ENCODE data around the gene SPECC1. TPM values are rescaled to one million over a fixed set of nuclear protein-coding genes. Genes with fewer than 3 reads are reported as not detected.
"Not testable (repeated sequence)": the region's sequence is repeated elsewhere in the genome, so short reads cannot be mapped to it uniquely, and the experiment has no call there.

SPECC1 gene
- total RNA-seq, 2 donors from 2014 or later, result 10.3 to 13.5 TPM

GRCh38 chr17:20190605-20191004 is 181.4 kb downstream of the SPECC1 start:
- no peak for DNase-seq (ENCODE audit: low spot score)
- H3K4me3 ChIP-seq, result no peak overlapping the region
- TF ChIP-seq, protein P1, sequence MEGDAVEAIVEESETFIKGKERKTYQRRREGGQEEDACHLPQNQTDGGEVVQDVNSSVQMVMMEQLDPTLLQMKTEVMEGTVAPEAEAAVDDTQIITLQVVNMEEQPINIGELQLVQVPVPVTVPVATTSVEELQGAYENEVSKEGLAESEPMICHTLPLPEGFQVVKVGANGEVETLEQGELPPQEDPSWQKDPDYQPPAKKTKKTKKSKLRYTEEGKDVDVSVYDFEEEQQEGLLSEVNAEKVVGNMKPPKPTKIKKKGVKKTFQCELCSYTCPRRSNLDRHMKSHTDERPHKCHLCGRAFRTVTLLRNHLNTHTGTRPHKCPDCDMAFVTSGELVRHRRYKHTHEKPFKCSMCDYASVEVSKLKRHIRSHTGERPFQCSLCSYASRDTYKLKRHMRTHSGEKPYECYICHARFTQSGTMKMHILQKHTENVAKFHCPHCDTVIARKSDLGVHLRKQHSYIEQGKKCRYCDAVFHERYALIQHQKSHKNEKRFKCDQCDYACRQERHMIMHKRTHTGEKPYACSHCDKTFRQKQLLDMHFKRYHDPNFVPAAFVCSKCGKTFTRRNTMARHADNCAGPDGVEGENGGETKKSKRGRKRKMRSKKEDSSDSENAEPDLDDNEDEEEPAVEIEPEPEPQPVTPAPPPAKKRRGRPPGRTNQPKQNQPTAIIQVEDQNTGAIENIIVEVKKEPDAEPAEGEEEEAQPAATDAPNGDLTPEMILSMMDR (IDR thresholded peaks at IDR 0.05), result no peak
- peaks cover 0 to 7% of the 10 kb centered on the region in 2 donors for H3K4me1 ChIP-seq
- H3K36me3 ChIP-seq, result no peaks in the 10 kb centered on the region
- H3K9me3 ChIP-seq, result no peaks in the 10 kb centered on the region
- H3K27me3 ChIP-seq, result no peaks in the 10 kb centered on the region
- H3K27ac ChIP-seq, result no peak overlapping the region

DNA sequence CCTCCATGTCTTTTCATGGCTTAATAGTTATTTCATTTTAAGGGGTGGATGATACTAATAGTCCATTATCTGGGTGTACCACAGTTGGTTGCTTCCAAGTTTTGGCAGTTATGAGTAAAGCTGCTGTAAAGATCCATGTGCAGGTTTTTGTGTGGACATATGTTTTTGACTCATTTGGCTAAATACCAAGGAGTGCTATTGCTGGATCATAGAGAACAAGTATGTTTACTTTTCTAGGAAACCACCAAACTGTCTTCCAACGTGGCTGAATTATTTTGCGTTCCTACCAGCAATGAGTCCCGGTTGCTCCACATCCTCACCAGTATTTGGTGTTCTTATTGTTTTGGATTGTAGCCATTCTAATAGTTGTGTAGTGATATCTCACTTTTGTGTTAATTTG is 181.9 kb downstream of the SPECC1 start:
- Histone ChIP-seq H3K4me3 (no peak overlapping the region), H3K27ac (no peak overlapping the region), H3K27me3 (no peaks in the 10 kb centered on the region), H3K4me1 (peaks cover 0 to 7% of the 10 kb centered on the region in 2 donors), H3K36me3 (no peaks in the 10 kb centered on the region), H3K9me3 (no peaks in the 10 kb centered on the region)
- TF ChIP-seq, protein P1 (IDR thresholded peaks at IDR 0.05), result no peak
- DNase-seq (ENCODE audit: low spot score), result no peak

- not testable (repeated sequence) for H3K9me3 ChIP-seq; H3K4me3 ChIP-seq; H3K27ac ChIP-seq; H3K36me3 ChIP-seq; H3K27me3 ChIP-seq; H3K4me1 ChIP-seq; DNase-seq (ENCODE audit: low spot score)
These were observed 187.1 kb downstream of the SPECC1 start for GRCh38 chr17:20196286-20196685.

DNA sequence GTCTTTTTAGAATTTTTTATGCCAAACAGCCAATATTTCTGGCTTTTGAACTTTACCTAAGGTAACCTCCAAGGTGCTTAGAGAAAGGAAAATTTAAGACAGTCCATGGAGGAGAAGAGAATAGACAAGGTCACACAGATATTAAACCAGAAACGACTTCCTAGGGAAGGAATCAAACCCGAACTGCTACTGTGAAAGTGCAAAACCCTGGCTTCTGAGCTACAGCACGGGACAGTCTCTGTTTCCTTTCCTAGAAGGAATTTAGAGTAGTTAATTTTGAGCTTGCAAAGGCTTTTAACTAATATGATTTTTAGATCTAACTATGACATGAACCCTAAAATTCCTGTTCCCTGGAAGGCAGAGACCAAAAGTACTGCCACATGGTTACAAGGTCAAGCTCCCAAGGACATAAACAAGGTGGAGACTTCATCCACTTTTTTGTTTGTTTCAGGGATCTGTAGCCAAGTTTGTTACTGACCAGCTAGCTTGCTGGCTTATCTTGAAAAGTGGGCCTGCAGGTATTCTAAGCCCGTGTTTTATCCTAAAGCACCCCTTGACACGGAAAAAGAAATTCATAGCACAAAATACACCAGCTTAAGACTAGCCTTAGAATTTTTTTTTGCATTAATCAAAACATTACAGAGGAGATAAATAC is 188.2 kb downstream of the SPECC1 start:
- DNase-seq (ENCODE audit: low spot score), result no peak

DNA sequence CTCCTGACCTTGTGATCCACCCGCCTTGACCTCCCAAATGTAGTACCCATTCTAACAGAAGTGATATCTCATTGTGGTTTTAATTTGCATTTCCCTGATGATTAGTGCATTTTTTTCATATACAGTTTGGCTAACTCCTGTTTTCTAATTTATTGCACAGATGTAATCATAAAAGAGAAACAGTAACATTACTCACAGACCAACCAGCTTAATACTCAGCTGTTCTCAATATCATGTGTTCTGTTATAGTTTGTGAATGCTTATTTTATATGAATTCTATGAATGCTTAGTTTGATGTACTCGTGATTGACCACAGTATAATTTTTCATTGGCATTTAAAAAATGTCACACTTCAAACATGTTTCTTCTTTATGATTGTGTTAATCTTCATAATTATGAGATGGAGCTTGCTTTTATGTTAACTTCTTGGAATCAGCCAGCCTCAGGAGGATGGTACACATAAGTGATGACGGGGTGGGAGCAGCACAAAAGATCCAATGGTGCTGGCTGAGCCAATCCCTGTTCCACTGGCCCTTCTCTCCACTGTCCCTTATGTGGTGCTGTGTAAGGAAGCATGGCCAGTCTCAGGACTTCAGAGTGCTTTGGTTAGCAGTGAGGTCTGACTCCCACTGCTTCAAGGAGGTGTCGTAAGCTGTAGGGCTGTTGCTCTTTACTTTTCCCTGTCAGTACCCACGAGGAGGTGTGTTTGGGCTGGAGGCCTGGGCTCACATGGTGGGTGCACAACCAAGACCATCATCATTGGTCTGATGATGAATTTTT is 191.0 kb downstream of the SPECC1 start:
- H3K9me3 ChIP-seq, result peaks cover 0 to 4% of the 10 kb centered on the region in 2 donors
- TF ChIP-seq, protein P1 (IDR thresholded peaks at IDR 0.05), result no peak
- no peaks in the 10 kb centered on the region for H3K36me3 ChIP-seq
- H3K4me1 ChIP-seq, result no peaks in the 10 kb centered on the region
- H3K27ac ChIP-seq, result no peak overlapping the region
- DNase-seq (ENCODE audit: low spot score), result no peak
- no peak overlapping the region for H3K4me3 ChIP-seq
- H3K27me3 ChIP-seq, result no peaks in the 10 kb centered on the region

More for the DNA sequence above, 188.2 kb downstream of the SPECC1 start:
- H3K27me3 ChIP-seq, result no peaks in the 10 kb centered on the region
- H3K9me3 ChIP-seq, result peaks cover 0 to 4% of the 10 kb centered on the region in 2 donors
- H3K4me1 ChIP-seq, result no peaks in the 10 kb centered on the region
- TF ChIP-seq, protein P1 (IDR thresholded peaks at IDR 0.05), result no peak
- no peaks in the 10 kb centered on the region for H3K36me3 ChIP-seq
- H3K4me3 ChIP-seq, result no peak overlapping the region
- no peak overlapping the region for H3K27ac ChIP-seq

- TF ChIP-seq, protein P1 (IDR thresholded peaks at IDR 0.05), result no peak
- DNase-seq (ENCODE audit: low spot score), result no peak
These were observed 191.8 kb downstream of the SPECC1 start for GRCh38 chr17:20200865-20201458.

More at GRCh38 chr17:20200865-20201458, 191.8 kb downstream of the SPECC1 start:
- Histone ChIP-seq H3K4me1 (no peaks in the 10 kb centered on the region), H3K27ac (no peak overlapping the region), H3K36me3 (no peaks in the 10 kb centered on the region), H3K27me3 (no peaks in the 10 kb centered on the region), H3K9me3 (peaks cover 0 to 4% of the 10 kb centered on the region in 2 donors), H3K4me3 (no peak overlapping the region)
